Kidney (tissue), 14 donors: Measurements from ENCODE around the gene CRB2. TPM values are rescaled to one million over a fixed set of nuclear protein-coding genes. Genes with fewer than 3 reads are reported as not detected.
A peak's percentile ranks its signal among the peaks of the same experiment; 100 is the strongest.

Source experiments
- DNase-seq, 5 donors: peaks; one replicate each; pipeline ENCODE4 v3.0.0-alpha.2; 2013 to 2020
- FAIRE-seq: peaks from 2 replicates; lab custom pipeline; 2012; peaks lifted over from hg19 to GRCh38; lab: Jason Lieb, UNC
- H3K27ac ChIP-seq, 2 donors: one replicate each; pipeline ENCODE4 v1.7.0; 2013; ENCODE audit warnings: low read depth in 2 of 2, low read length in 2 of 2, inconsistent platforms in 1 of 2
- H3K27me3 ChIP-seq: one replicate; pipeline ENCODE4 v1.7.1; 2013; ENCODE audit warnings: low read length, inconsistent platforms; ENCODE audit not compliant: control insufficient read depth, insufficient read depth
- H3K36me3 ChIP-seq, 3 donors: one replicate each; pipeline versions ENCODE4 v1.7.0 to v1.7.1; 2013; ENCODE audit warnings: low read length in 3 of 3, control low read depth in 1 of 3, inconsistent platforms in 1 of 3; ENCODE audit not compliant: insufficient read depth in 3 of 3, control insufficient read depth in 2 of 3
- H3K4me1 ChIP-seq, 3 donors: one replicate each; pipeline versions ENCODE4 v1.7.0 to v1.7.1; 2013; ENCODE audit warnings: low read length in 3 of 3, inconsistent platforms in 1 of 3, low read depth in 1 of 3; ENCODE audit not compliant: control insufficient read depth in 2 of 3, insufficient read depth in 2 of 3
- H3K4me3 ChIP-seq, 3 donors: one replicate each; pipeline versions ENCODE4 v1.7.0 to v1.8.1; 2013; ENCODE audit warnings: low read length in 3 of 3, control low read depth in 1 of 3, inconsistent platforms in 1 of 3
- H3K9ac ChIP-seq, 3 donors: one replicate each; pipeline versions ENCODE4 v1.7.0 to v1.7.1; 2013; ENCODE audit warnings: low read length in 3 of 3, control low read depth in 1 of 3, inconsistent platforms in 1 of 3
- H3K9me3 ChIP-seq, 3 donors: one replicate each; pipeline versions ENCODE4 v1.7.0 to v1.7.1; 2013; ENCODE audit warnings: low read length in 3 of 3, control low read depth in 1 of 3, inconsistent platforms in 1 of 3; ENCODE audit not compliant: control insufficient read depth in 2 of 3, insufficient read depth in 1 of 3
- intact Hi-C: fragments of 100-400 bp; cut with DNase I; formaldehyde crosslinking; loops from one replicate; pipeline ENCODE4 v1.11.1; 2022
- polyA plus RNA-seq: library from polyadenylated mRNA; stranded (reverse); fragments of 350-450 nt; fragmentation: Illumina TruSeq; extraction: RNeasy Lipid Tissue Mini Kit (QIAGEN cat#74804); gene quantifications from one replicate; pipeline ENCODE4 v1.2.3, GENCODE V29; 2014; ENCODE audit warnings: low read depth, low replicate concordance; ENCODE audit not compliant: insufficient read depth
- total RNA-seq: library from RNA; stranded (reverse); fragmentation: NEBNext Ultra II Directional; extraction: Animal tissue kit (Norgen Biotek cat#: 25700); gene quantifications from one replicate; pipeline ENCODE4 v1.2.1, GENCODE V29; 2021
- TF ChIP-seq, protein P1 (sequence below): IDR thresholded peaks from 3 replicates; pipeline ENCODE4 v1.5.1; 2012; ENCODE audit warnings: mild to moderate bottlenecking, moderate library complexity, borderline replicate concordance; ENCODE audit not compliant: insufficient read depth; ENCODE audit errors: extremely low read depth
- donor health status: control.
- donor health status: control.
- donor health status: control.
- donor health status: control.
- donor health status: control.
- donor health status: DM: yes; HTN: yes; CAD: no.
- donor health status: Normal renal cell carcinoma (clear cell type).

Gene CRB2
- total and polyA plus RNA-seq, 2 donors from 2014 or later = 0.88 to 8.4 TPM

- DNase-seq (no peak), FAIRE-seq (no peak)
- no peak overlapping the region for H3K27ac ChIP-seq
- H3K27me3 ChIP-seq = no peaks in the 10 kb centered on the region
- TF ChIP-seq, protein P1, sequence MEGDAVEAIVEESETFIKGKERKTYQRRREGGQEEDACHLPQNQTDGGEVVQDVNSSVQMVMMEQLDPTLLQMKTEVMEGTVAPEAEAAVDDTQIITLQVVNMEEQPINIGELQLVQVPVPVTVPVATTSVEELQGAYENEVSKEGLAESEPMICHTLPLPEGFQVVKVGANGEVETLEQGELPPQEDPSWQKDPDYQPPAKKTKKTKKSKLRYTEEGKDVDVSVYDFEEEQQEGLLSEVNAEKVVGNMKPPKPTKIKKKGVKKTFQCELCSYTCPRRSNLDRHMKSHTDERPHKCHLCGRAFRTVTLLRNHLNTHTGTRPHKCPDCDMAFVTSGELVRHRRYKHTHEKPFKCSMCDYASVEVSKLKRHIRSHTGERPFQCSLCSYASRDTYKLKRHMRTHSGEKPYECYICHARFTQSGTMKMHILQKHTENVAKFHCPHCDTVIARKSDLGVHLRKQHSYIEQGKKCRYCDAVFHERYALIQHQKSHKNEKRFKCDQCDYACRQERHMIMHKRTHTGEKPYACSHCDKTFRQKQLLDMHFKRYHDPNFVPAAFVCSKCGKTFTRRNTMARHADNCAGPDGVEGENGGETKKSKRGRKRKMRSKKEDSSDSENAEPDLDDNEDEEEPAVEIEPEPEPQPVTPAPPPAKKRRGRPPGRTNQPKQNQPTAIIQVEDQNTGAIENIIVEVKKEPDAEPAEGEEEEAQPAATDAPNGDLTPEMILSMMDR = no peak
- H3K4me1 ChIP-seq = no peaks in the 10 kb centered on the region
- H3K4me3 ChIP-seq = no peak overlapping the region
- no peak overlapping the region for H3K9ac ChIP-seq
- H3K9me3 ChIP-seq = no peaks in the 10 kb centered on the region
- intact Hi-C loops = no loop called here
- no peaks in the 10 kb centered on the region for H3K36me3 ChIP-seq
Observed at GRCh38 chr9:123348317-123348992, 7.5 kb upstream of the CRB2 start.

DNA sequence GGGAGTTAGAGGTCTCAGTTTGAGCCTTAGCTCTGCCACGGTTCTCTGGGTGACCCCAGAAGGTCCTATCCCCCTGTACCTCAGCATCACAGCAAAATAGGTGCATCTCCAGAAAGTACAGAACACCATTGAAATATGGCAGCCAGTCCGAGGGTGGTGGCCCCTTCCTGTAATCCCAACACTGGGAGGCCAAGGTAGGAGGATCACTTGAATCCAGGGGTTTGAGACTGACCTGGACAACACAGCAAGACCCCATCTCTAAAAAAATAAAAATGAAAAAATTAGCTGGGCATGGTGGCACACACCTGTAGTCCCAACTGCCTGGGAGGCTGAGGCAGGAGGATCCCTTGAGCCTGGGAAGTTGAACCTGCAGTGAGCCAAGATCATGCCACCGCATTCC, 7.0 kb upstream of the CRB2 start:
- Histone ChIP-seq H3K9ac (no peak overlapping the region), H3K27me3 (no peaks in the 10 kb centered on the region), H3K4me3 (no peak overlapping the region), H3K4me1 (peaks cover 0 to 3% (median 0%) of the 10 kb centered on the region in 3 donors), H3K9me3 (no peaks in the 10 kb centered on the region), H3K27ac (no peak overlapping the region), H3K36me3 (no peaks in the 10 kb centered on the region)
- no peak for FAIRE-seq
- DNase-seq = no peak
- TF ChIP-seq, protein P1 = no peak
- intact Hi-C loops = no loop called here

DNA sequence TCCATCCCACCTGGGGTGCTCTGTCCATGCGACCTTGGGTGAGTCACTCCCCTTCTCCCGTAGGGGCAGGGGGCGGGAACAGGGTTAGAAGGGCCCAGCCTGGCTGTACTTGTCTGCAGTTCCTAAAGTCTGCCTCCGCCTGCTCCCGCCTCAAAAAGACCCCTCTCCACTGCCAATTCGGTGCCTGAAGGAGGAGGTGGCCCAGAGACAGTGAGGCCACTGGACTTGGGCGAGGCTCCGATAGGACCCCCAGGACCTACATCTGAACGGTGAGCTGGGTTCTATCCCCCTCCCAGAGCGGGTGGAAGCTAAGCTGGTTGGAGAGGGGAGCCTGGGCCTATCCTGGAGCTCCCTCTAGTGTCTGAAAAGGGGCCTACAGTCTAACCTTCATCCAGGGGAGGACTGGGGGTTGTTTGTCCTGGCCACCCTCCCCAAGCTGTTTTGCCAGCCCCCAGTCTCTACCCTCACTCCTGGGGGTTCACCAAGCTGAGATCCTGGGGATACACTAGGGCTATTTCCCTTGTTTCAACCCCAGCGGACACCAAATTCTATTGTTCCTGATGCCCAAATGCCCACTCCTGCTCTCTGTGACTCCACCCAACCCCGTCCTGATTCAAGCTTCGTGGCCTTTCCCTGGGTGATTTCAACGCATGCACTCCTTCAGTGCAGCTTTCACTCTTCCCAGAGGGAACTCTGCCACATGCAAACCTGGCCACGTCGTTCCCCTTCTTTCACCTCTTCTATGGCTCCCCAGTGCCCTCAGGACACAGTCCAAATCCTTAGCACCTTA, 6.1 kb upstream of the CRB2 start:
- Histone ChIP-seq H3K27ac (no peak overlapping the region), H3K4me1 (peaks cover 0 to 6% (median 0%) of the 10 kb centered on the region in 3 donors), H3K9ac (no peak overlapping the region), H3K36me3 (no peaks in the 10 kb centered on the region), H3K9me3 (no peaks in the 10 kb centered on the region), H3K27me3 (no peaks in the 10 kb centered on the region), H3K4me3 (no peak overlapping the region)
- FAIRE-seq (no peak), DNase-seq (peak in 3 of 5 donors; percentile 70 to 82 (median 78))
- TF ChIP-seq, protein P1 = peak; percentile 89
- intact Hi-C loops = loop anchor here (10.0 kb wide), 1 partner anchor 265 kb away; no protein-coding TSS in a partner anchor
